Measurements from ENCODE around the gene AGAP4. TPM values are rescaled to one million over a fixed set of nuclear protein-coding genes. Genes with fewer than 3 reads are reported as not detected.
"Not testable (repeated sequence)": the region's sequence is repeated elsewhere in the genome, so short reads cannot be mapped to it uniquely, and the experiment has no call there.

Gene AGAP4
- total RNA-seq, 2 donors from 2014 or later: 7.7 to 9.2 TPM

GRCh38 chr10:45803060-45804010, 44.0 kb downstream of the AGAP4 start:
- DNase-seq; intact Hi-C loops (cut with DNase I): not testable (repeated sequence)
- ATAC-seq: peak in 1 of 2 donors; percentile 47

GRCh38 chr10:45794761-45795160, 52.5 kb downstream of the AGAP4 start:
- DNase-seq; intact Hi-C loops (cut with DNase I): not testable (repeated sequence)

DNA sequence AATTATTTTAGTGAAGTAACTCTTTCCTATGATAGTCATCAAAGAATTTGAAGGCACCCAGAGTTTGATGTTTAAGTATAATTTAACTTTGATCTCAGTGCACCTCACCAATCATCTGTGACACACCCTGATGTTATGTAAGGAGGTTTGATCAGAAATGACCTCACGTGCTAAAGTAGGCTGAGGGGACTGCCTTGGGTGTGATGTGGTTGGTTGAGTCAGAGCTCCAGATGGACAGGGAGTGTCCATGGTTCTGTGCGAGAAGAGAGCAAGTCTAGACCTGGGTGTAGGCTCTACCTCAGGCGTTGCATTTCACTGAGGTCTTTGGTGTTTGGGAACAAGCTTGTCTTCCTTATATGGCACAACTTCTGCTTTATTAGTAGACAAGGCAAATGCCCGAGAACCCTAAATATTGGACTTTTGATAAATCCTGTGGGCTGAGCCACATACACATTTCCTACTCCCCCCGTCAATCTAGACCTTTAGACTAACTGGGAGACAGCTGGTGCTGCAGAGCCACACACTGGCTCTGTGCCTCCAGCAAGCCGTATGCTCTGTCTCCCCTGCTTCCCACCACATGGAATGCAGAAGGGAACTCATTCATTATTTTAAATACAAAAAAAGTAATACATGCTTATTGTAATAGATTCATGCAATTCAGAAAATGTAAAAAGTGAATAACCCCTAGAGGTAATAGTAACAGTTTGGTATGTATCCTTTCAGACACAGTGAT, 56.4 kb downstream of the AGAP4 start:
- DNase-seq; ATAC-seq; intact Hi-C loops (cut with DNase I): not testable (repeated sequence)

More at GRCh38 chr10:45794761-45795160, 52.5 kb downstream of the AGAP4 start:
- ATAC-seq: not testable (repeated sequence)

GRCh38 chr10:45789991-45790390, 57.3 kb downstream of the AGAP4 start:
- DNase-seq; ATAC-seq; intact Hi-C loops (cut with DNase I): not testable (repeated sequence)

GRCh38 chr10:45787212-45787741, 60.0 kb downstream of the AGAP4 start:
- DNase-seq; ATAC-seq; intact Hi-C loops (cut with DNase I): not testable (repeated sequence)

DNA sequence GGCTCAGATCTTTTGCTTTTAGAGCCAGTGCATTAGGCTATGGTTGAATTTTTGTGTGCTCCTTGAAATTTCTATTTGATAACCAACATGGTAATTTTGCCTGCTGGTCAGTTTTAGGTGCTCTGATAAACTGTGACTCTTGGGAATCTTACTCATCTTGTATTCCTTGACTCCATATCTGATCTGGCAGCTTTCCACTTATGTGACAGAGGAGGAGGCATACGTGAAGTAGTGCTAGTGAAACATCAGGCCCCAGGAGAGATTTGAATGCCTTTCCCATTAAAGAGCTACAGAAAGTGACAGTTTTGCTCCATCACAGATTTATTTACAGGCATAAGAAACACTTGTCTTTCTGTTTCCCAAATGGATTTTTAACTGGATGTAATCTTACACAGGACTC, 61.1 kb downstream of the AGAP4 start:
- DNase-seq; intact Hi-C loops (cut with DNase I); ATAC-seq: not testable (repeated sequence)

Other genes with a start within 250 kb of the AGAP4 start
- gene ZFAND4, start 174.7 kb downstream of the AGAP4 start, total RNA-seq: 10 to 100 TPM; 14.0 to 15.0 TPM
- 10 to 100 TPM; 34.6 to 46.2 TPM for gene WASHC2C, start 120.2 kb downstream of the AGAP4 start, total RNA-seq
- gene TIMM23, start 125.0 kb upstream of the AGAP4 start, total RNA-seq: 10 to 100 TPM; 59.2 to 80.5 TPM
- 100 to 1,000 TPM; 178 to 206 TPM for gene NCOA4, start 183.1 kb upstream of the AGAP4 start, total RNA-seq
- not detected for gene MSMB, start 198.8 kb upstream of the AGAP4 start, total RNA-seq